Neural cell (in vitro differentiated cells): ENCODE measurements around the gene PRR33.

Experiments
- EP300 ChIP-seq: fragments of 450-650 bp; conservative IDR thresholded peaks from 2 replicates; pipeline ENCODE4 v1.6.1; 2014; ENCODE audit warnings: antibody characterized with exemption, mild to moderate bottlenecking, moderate library complexity; ENCODE audit not compliant: poor library complexity, severe bottlenecking
- POLR2AphosphoS5 ChIP-seq: IDR thresholded peaks from 2 replicates; pipeline ENCODE4 v1.6.1; 2012
- TAF1 ChIP-seq: IDR thresholded peaks from 2 replicates; pipeline ENCODE4 v1.6.1; 2012; ENCODE audit warnings: low read depth
- TF ChIP-seq, protein P1 (sequence below): fragments of 450-650 bp; IDR thresholded peaks from 2 replicates; pipeline ENCODE4 v1.5.1; 2014; ENCODE audit warnings: antibody characterized with exemption, mild to moderate bottlenecking, moderate library complexity; ENCODE audit not compliant: poor library complexity, severe bottlenecking
- TF ChIP-seq, protein P2 (sequence below): IDR thresholded peaks from 2 replicates; pipeline ENCODE4 v1.6.1; 2012; ENCODE audit warnings: borderline replicate concordance

DNA sequence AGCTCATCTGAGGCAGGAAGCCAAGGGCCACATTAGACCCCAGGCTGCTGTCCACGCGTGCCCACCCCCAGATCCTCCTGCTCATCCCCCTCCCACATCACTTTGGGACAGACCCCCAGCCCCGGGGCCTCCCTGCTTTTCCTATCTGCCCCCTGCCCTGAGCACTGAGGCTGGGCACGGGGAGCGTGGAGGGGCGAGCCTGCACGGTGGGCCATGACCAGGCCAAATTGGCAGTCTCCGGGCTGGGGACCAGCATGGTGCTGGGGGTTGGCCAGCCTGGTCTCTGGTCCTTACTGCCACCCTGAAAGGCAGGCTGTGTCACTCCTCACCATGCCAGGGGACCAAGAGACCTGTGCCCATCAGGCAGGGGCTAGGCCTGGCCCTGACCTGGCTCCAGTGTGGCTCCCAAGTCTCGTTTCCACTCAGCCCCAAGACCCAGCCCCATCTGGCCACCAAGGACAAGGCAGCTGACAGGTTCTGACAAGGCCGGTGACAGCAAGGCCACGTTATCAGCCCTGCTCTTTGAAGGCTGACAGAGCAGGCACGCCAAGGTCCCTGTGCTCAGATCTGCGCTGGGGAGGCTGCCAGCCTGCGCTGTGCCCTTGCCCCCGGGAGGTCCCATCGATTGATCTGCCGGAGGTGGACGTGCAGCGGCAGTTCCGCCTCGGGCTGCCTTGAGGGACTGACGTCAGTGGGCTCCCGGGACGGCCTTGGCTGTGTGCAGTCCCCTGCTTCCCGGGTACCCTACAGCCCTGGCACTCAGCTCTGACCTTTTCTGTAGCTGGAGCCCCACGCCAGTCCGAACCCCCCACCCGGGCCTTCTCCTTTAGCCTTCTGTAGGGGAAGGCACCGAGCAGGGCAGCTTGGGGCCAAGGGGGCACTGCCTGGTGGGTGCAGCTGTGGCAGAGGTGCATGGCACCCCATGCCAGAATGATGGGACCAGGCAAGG is 49.3 kb downstream of the PRR33 start:
- TF ChIP-seq, protein P1, sequence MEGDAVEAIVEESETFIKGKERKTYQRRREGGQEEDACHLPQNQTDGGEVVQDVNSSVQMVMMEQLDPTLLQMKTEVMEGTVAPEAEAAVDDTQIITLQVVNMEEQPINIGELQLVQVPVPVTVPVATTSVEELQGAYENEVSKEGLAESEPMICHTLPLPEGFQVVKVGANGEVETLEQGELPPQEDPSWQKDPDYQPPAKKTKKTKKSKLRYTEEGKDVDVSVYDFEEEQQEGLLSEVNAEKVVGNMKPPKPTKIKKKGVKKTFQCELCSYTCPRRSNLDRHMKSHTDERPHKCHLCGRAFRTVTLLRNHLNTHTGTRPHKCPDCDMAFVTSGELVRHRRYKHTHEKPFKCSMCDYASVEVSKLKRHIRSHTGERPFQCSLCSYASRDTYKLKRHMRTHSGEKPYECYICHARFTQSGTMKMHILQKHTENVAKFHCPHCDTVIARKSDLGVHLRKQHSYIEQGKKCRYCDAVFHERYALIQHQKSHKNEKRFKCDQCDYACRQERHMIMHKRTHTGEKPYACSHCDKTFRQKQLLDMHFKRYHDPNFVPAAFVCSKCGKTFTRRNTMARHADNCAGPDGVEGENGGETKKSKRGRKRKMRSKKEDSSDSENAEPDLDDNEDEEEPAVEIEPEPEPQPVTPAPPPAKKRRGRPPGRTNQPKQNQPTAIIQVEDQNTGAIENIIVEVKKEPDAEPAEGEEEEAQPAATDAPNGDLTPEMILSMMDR, result no peak
- TF ChIP-seq, protein P2, sequence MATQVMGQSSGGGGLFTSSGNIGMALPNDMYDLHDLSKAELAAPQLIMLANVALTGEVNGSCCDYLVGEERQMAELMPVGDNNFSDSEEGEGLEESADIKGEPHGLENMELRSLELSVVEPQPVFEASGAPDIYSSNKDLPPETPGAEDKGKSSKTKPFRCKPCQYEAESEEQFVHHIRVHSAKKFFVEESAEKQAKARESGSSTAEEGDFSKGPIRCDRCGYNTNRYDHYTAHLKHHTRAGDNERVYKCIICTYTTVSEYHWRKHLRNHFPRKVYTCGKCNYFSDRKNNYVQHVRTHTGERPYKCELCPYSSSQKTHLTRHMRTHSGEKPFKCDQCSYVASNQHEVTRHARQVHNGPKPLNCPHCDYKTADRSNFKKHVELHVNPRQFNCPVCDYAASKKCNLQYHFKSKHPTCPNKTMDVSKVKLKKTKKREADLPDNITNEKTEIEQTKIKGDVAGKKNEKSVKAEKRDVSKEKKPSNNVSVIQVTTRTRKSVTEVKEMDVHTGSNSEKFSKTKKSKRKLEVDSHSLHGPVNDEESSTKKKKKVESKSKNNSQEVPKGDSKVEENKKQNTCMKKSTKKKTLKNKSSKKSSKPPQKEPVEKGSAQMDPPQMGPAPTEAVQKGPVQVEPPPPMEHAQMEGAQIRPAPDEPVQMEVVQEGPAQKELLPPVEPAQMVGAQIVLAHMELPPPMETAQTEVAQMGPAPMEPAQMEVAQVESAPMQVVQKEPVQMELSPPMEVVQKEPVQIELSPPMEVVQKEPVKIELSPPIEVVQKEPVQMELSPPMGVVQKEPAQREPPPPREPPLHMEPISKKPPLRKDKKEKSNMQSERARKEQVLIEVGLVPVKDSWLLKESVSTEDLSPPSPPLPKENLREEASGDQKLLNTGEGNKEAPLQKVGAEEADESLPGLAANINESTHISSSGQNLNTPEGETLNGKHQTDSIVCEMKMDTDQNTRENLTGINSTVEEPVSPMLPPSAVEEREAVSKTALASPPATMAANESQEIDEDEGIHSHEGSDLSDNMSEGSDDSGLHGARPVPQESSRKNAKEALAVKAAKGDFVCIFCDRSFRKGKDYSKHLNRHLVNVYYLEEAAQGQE, result no peak
- no peak for TF ChIP-seq EP300
- no peak for TF ChIP-seq TAF1
- no peak for TF ChIP-seq POLR2AphosphoS5
